Lower lobe of right lung (tissue), 2 donors: ENCODE measurements around the gene PHYKPL. TPM values are rescaled to one million over a fixed set of nuclear protein-coding genes. Genes with fewer than 3 reads are reported as not detected.

Experiments
- ATAC-seq, 2 donors: fragments of 200-7000 bp; cut with Tn5 transposase; one replicate each; pipeline ENCODE4 v1.9.1; 2020 to 2022; ENCODE audit warnings: mild to moderate bottlenecking in 2 of 2, moderate library complexity in 2 of 2
- DNase-seq: peaks from one replicate; pipeline ENCODE4 v3.0.0-alpha.2; 2020
- H3K27ac ChIP-seq: fragments of 200-600 bp; one replicate; pipeline ENCODE4 v1.8.0; 2022
- H3K27me3 ChIP-seq: fragments of 200-600 bp; one replicate; pipeline ENCODE4 v1.8.0; 2022; ENCODE audit warnings: low read depth
- H3K36me3 ChIP-seq: fragments of 200-600 bp; one replicate; pipeline ENCODE4 v1.8.0; 2022; ENCODE audit warnings: mild to moderate bottlenecking
- H3K4me1 ChIP-seq: fragments of 200-600 bp; one replicate; pipeline ENCODE4 v1.8.0; 2022
- H3K4me3 ChIP-seq: fragments of 200-600 bp; one replicate; pipeline ENCODE4 v1.8.0; 2022; ENCODE audit warnings: mild to moderate bottlenecking
- H3K9me3 ChIP-seq: fragments of 200-600 bp; one replicate; pipeline ENCODE4 v1.8.0; 2022
- CTCF ChIP-seq: fragments of 200-600 bp; IDR thresholded peaks from one replicate; pipeline ENCODE4 v1.8.0; 2022; ENCODE audit warnings: antibody characterized with exemption, mild to moderate bottlenecking
- intact Hi-C: fragments of 100-400 bp; cut with DNase I; formaldehyde crosslinking; loops from one replicate; pipeline ENCODE4 v1.11.0; 2022
- total RNA-seq: library from RNA; stranded (reverse); fragmentation: NEBNext Ultra II Directional; extraction: Animal tissue kit (Norgen Biotek cat#: 25700); gene quantifications from one replicate; pipeline ENCODE4 v1.2.1, GENCODE V29; 2021
- donor health status: DM: no; HTN: yes; CAD: no; lungs with severe emphysema.

The PHYKPL gene
- total RNA-seq, 1 donor from 2014 or later: 101 TPM

- no peaks in the 10 kb centered on the region for H3K36me3 ChIP-seq
- ATAC-seq: no peak
- intact Hi-C loops: no loop called here
These were observed 46.2 kb downstream of the PHYKPL start for GRCh38 chr5:178186427-178186826.

GRCh38 chr5:178182158-178182876 is 50.3 kb downstream of the PHYKPL start:
- no peak for DNase-seq
- Histone ChIP-seq H3K27me3 (no peaks in the 10 kb centered on the region), H3K9me3 (no peaks in the 10 kb centered on the region), H3K4me3 (no peak overlapping the region), H3K4me1 (no peaks in the 10 kb centered on the region), H3K36me3 (no peaks in the 10 kb centered on the region), H3K27ac (no peak overlapping the region)
- no peak for TF ChIP-seq CTCF
- intact Hi-C loops: no loop called here
- no peak for ATAC-seq

More at GRCh38 chr5:178186427-178186826, 46.2 kb downstream of the PHYKPL start:
- H3K27me3 ChIP-seq: no peaks in the 10 kb centered on the region
- H3K4me1 ChIP-seq: no peaks in the 10 kb centered on the region
- TF ChIP-seq CTCF: no peak
- DNase-seq: no peak
- no peaks in the 10 kb centered on the region for H3K9me3 ChIP-seq
- H3K27ac ChIP-seq: no peak overlapping the region
- no peak overlapping the region for H3K4me3 ChIP-seq

GRCh38 chr5:178180141-178180863 is 52.3 kb downstream of the PHYKPL start:
- no peak overlapping the region for H3K27ac ChIP-seq
- no peaks in the 10 kb centered on the region for H3K4me1 ChIP-seq
- no peak for DNase-seq
- TF ChIP-seq CTCF: no peak
- intact Hi-C loops: no loop called here
- H3K9me3 ChIP-seq: no peaks in the 10 kb centered on the region
- no peak overlapping the region for H3K4me3 ChIP-seq
- H3K36me3 ChIP-seq: no peaks in the 10 kb centered on the region
- ATAC-seq: no peak
- H3K27me3 ChIP-seq: no peaks in the 10 kb centered on the region

GRCh38 chr5:178177569-178177968 is 55.0 kb downstream of the PHYKPL start:
- Histone ChIP-seq H3K27ac (no peak overlapping the region), H3K36me3 (no peaks in the 10 kb centered on the region), H3K4me3 (no peak overlapping the region), H3K27me3 (no peaks in the 10 kb centered on the region), H3K9me3 (no peaks in the 10 kb centered on the region), H3K4me1 (no peaks in the 10 kb centered on the region)
- DNase-seq: no peak
- intact Hi-C loops: no loop called here
- no peak for TF ChIP-seq CTCF
- no peak for ATAC-seq

- Histone ChIP-seq H3K4me3 (no peak overlapping the region), H3K9me3 (no peaks in the 10 kb centered on the region), H3K27me3 (no peaks in the 10 kb centered on the region), H3K27ac (no peak overlapping the region), H3K36me3 (no peaks in the 10 kb centered on the region), H3K4me1 (no peaks in the 10 kb centered on the region)
- intact Hi-C loops: no loop called here
- no peak for DNase-seq
- ATAC-seq: no peak
- TF ChIP-seq CTCF: no peak
These were observed 55.8 kb downstream of the PHYKPL start for GRCh38 chr5:178176791-178177190.
